Measurements from ENCODE around the gene FABP3. TPM values are rescaled to one million over a fixed set of nuclear protein-coding genes. Genes with fewer than 3 reads are reported as not detected.

The FABP3 gene
- total and polyA plus RNA-seq, 4 donors, result 77.1 to 110 (median 90.8) TPM

DNA sequence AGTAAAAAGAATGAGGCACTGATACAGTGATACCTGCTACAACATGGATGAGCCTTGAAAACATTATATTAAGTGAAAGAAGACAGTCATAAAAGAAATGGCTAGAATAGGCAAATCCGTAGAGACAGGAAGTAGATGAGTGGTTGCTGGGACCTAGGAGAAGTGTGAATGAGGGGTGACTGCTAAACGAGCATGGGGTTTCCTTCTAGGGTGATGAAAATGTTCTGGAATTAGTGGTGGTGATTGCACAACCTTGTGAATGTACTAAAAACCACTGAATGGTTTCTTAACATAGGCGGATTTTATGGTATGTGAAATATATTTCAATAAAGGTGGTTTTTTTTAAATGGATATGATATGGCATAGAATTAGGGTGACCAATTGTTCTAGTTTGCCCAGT, 27.5 kb upstream of the FABP3 start:
- no peaks in the 10 kb centered on the region for H3K9me3 ChIP-seq (ENCODE audit: control insufficient read depth, insufficient read depth, low read length)
- 72% methylated on average over 3 of the region's 3 CpGs for WGBS (ENCODE audit: insufficient coverage)
- H3K36me3 ChIP-seq (ENCODE audit: control insufficient read depth, insufficient read depth, low read length), result no peaks in the 10 kb centered on the region
- no peak overlapping the region for H3K27ac ChIP-seq (ENCODE audit: low read depth, low read length)
- H3K4me1 ChIP-seq (ENCODE audit: control insufficient read depth, insufficient read depth, low read length), result no peaks in the 10 kb centered on the region
- H3K4me3 ChIP-seq (ENCODE audit: low read depth, low read length), result no peak overlapping the region
- H3K27me3 ChIP-seq (ENCODE audit: control insufficient read depth, insufficient read depth, low read length), result no peaks in the 10 kb centered on the region
- DNase-seq (ENCODE audit: low read depth in 4 of 6, low spot score in 6 of 6), result no peak

- no peaks in the 10 kb centered on the region for H3K27me3 ChIP-seq (ENCODE audit: control insufficient read depth, insufficient read depth, low read length)
- peaks cover 1% of the 10 kb centered on the region for H3K4me1 ChIP-seq (ENCODE audit: control insufficient read depth, insufficient read depth, low read length)
- DNase-seq (ENCODE audit: low read depth in 4 of 6, low spot score in 6 of 6), result no peak
- H3K36me3 ChIP-seq (ENCODE audit: control insufficient read depth, insufficient read depth, low read length), result no peaks in the 10 kb centered on the region
- 86% methylated on average over 1 of the region's 3 CpGs for WGBS (ENCODE audit: insufficient coverage)
- no peak overlapping the region for H3K27ac ChIP-seq (ENCODE audit: low read depth, low read length)
- no peak overlapping the region for H3K4me3 ChIP-seq (ENCODE audit: low read depth, low read length)
- H3K9me3 ChIP-seq (ENCODE audit: control insufficient read depth, insufficient read depth, low read length), result no peaks in the 10 kb centered on the region
Measured at GRCh38 chr1:31399976-31400375, 27.1 kb upstream of the FABP3 start.

GRCh38 chr1:31398246-31398645, 25.4 kb upstream of the FABP3 start:
- H3K36me3 ChIP-seq (ENCODE audit: control insufficient read depth, insufficient read depth, low read length), result no peaks in the 10 kb centered on the region
- no peaks in the 10 kb centered on the region for H3K9me3 ChIP-seq (ENCODE audit: control insufficient read depth, insufficient read depth, low read length)
- no peak overlapping the region for H3K4me3 ChIP-seq (ENCODE audit: low read depth, low read length)
- no peak overlapping the region for H3K27ac ChIP-seq (ENCODE audit: low read depth, low read length)
- H3K4me1 ChIP-seq (ENCODE audit: control insufficient read depth, insufficient read depth, low read length), result peaks cover 9% of the 10 kb centered on the region
- WGBS (ENCODE audit: insufficient coverage), result 92% methylated on average over 2 of the region's 2 CpGs
- no peaks in the 10 kb centered on the region for H3K27me3 ChIP-seq (ENCODE audit: control insufficient read depth, insufficient read depth, low read length)
- no peak for DNase-seq (ENCODE audit: low read depth in 4 of 6, low spot score in 6 of 6)

GRCh38 chr1:31397360-31398095, 24.7 kb upstream of the FABP3 start:
- no peak overlapping the region for H3K4me3 ChIP-seq (ENCODE audit: low read depth, low read length)
- H3K36me3 ChIP-seq (ENCODE audit: control insufficient read depth, insufficient read depth, low read length), result no peaks in the 10 kb centered on the region
- no peak overlapping the region for H3K27ac ChIP-seq (ENCODE audit: low read depth, low read length)
- 64% methylated on average over 4 of the region's 4 CpGs for WGBS (ENCODE audit: insufficient coverage)
- peaks cover 9% of the 10 kb centered on the region for H3K4me1 ChIP-seq (ENCODE audit: control insufficient read depth, insufficient read depth, low read length)
- no peaks in the 10 kb centered on the region for H3K27me3 ChIP-seq (ENCODE audit: control insufficient read depth, insufficient read depth, low read length)
- no peaks in the 10 kb centered on the region for H3K9me3 ChIP-seq (ENCODE audit: control insufficient read depth, insufficient read depth, low read length)
- DNase-seq (ENCODE audit: low read depth in 4 of 6, low spot score in 6 of 6), result no peak

GRCh38 chr1:31396633-31397351, 23.9 kb upstream of the FABP3 start:
- Histone ChIP-seq H3K9me3 (ENCODE audit: control insufficient read depth, insufficient read depth, low read length) (no peaks in the 10 kb centered on the region), H3K27me3 (ENCODE audit: control insufficient read depth, insufficient read depth, low read length) (no peaks in the 10 kb centered on the region), H3K36me3 (ENCODE audit: control insufficient read depth, insufficient read depth, low read length) (no peaks in the 10 kb centered on the region), H3K4me1 (ENCODE audit: control insufficient read depth, insufficient read depth, low read length) (peaks cover 9% of the 10 kb centered on the region), H3K4me3 (ENCODE audit: low read depth, low read length) (no peak overlapping the region), H3K27ac (ENCODE audit: low read depth, low read length) (no peak overlapping the region)
- WGBS (ENCODE audit: insufficient coverage), result 92% methylated on average over 3 of the region's 3 CpGs
- DNase-seq (ENCODE audit: low read depth in 4 of 6, low spot score in 6 of 6), result no peak

DNA sequence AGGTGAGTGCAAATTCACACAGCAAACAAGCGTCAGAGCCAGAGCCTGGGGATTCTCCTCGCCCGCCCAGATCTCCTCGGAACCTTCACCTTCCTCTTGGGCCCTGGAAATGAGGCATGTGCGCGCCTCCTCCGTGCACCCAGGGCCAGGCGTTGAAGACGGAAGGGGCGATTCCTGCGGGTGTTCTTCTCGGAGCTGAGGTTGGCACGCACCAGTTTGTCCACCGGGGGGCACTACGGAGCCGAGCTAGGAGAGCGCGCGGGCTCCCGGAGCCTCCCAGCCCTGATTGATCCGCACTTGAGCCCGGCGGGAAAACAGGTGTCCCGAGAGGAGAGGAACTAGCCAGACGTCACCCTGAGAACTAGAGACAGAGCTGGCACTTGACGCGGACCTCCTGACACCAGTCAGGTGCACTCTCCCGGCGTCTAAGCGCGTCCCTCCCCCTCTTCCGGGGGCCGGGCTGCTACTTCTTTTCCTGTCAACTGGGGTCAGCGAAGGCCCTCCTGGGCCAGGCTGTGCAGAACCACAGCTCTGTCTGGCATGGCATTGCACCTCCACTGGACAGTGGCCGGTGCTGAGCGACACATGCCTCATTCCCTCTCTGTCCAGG, 21.8 kb upstream of the FABP3 start:
- Histone ChIP-seq H3K4me1 (ENCODE audit: control insufficient read depth, insufficient read depth, low read length) (peaks cover 9% of the 10 kb centered on the region), H3K27me3 (ENCODE audit: control insufficient read depth, insufficient read depth, low read length) (no peaks in the 10 kb centered on the region), H3K36me3 (ENCODE audit: control insufficient read depth, insufficient read depth, low read length) (no peaks in the 10 kb centered on the region), H3K27ac (ENCODE audit: low read depth, low read length) (no peak overlapping the region), H3K4me3 (ENCODE audit: low read depth, low read length) (peak overlapping the region; percentile 40), H3K9me3 (ENCODE audit: control insufficient read depth, insufficient read depth, low read length) (no peaks in the 10 kb centered on the region)
- WGBS (ENCODE audit: insufficient coverage), result 2% methylated on average over 36 of the region's 36 CpGs
- peak in 5 of 6 donors; percentile 49 to 92 (median 67) for DNase-seq (ENCODE audit: low read depth in 4 of 6, low spot score in 6 of 6)

DNA sequence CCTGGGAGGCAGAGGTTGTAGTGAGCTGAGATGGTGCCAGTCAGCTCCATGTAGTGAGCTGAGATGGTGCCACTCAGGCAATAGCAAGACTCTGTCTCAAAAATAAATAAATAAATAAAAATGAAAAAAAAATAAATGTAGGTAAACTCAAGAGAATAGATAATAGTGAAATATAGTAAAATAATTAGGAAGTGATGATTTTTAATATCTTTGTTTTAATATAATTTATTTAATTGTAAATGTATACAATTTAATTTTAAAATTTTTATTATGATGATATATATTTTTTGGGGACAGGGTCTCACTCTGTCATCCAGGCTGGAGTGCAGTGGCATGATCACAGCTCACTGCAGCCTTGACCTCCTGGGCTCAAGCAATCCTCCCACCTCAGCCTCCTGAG, 20.6 kb upstream of the FABP3 start:
- no peaks in the 10 kb centered on the region for H3K27me3 ChIP-seq (ENCODE audit: control insufficient read depth, insufficient read depth, low read length)
- no peak overlapping the region for H3K4me3 ChIP-seq (ENCODE audit: low read depth, low read length)
- H3K4me1 ChIP-seq (ENCODE audit: control insufficient read depth, insufficient read depth, low read length), result peaks cover 9% of the 10 kb centered on the region
- no peak for DNase-seq (ENCODE audit: low read depth in 4 of 6, low spot score in 6 of 6)
- no peaks in the 10 kb centered on the region for H3K9me3 ChIP-seq (ENCODE audit: control insufficient read depth, insufficient read depth, low read length)
- no peak overlapping the region for H3K27ac ChIP-seq (ENCODE audit: low read depth, low read length)
- no peaks in the 10 kb centered on the region for H3K36me3 ChIP-seq (ENCODE audit: control insufficient read depth, insufficient read depth, low read length)

GRCh38 chr1:31390071-31390470, 17.2 kb upstream of the FABP3 start:
- no peak for DNase-seq (ENCODE audit: low read depth in 4 of 6, low spot score in 6 of 6)
- Histone ChIP-seq H3K4me3 (ENCODE audit: low read depth, low read length) (no peak overlapping the region), H3K4me1 (ENCODE audit: control insufficient read depth, insufficient read depth, low read length) (peaks cover 8% of the 10 kb centered on the region), H3K36me3 (ENCODE audit: control insufficient read depth, insufficient read depth, low read length) (no peaks in the 10 kb centered on the region), H3K9me3 (ENCODE audit: control insufficient read depth, insufficient read depth, low read length) (no peaks in the 10 kb centered on the region), H3K27ac (ENCODE audit: low read depth, low read length) (no peak overlapping the region), H3K27me3 (ENCODE audit: control insufficient read depth, insufficient read depth, low read length) (no peaks in the 10 kb centered on the region)
- 90% methylated on average over 6 of the region's 7 CpGs for WGBS (ENCODE audit: insufficient coverage)

- no peaks in the 10 kb centered on the region for H3K27me3 ChIP-seq (ENCODE audit: control insufficient read depth, insufficient read depth, low read length)
- H3K4me3 ChIP-seq (ENCODE audit: low read depth, low read length), result no peak overlapping the region
- no peaks in the 10 kb centered on the region for H3K9me3 ChIP-seq (ENCODE audit: control insufficient read depth, insufficient read depth, low read length)
- 88% methylated on average over 1 of the region's 7 CpGs for WGBS (ENCODE audit: insufficient coverage)
- H3K36me3 ChIP-seq (ENCODE audit: control insufficient read depth, insufficient read depth, low read length), result no peaks in the 10 kb centered on the region
- H3K27ac ChIP-seq (ENCODE audit: low read depth, low read length), result no peak overlapping the region
- peaks cover 4% of the 10 kb centered on the region for H3K4me1 ChIP-seq (ENCODE audit: control insufficient read depth, insufficient read depth, low read length)
- DNase-seq (ENCODE audit: low read depth in 4 of 6, low spot score in 6 of 6), result no peak
Measured at GRCh38 chr1:31389616-31390015, 16.7 kb upstream of the FABP3 start.

All from spinal cord (tissue), 10 donors.